Stimulated activated naive CD8-positive, alpha-beta T cell treated with anti-CD3 and anti-CD28 coated beads, Interleukin-15, Interleukin-2, amounts not matched to agents 100 U/mL and 50 U/mL, for 24 hours (primary cell): ENCODE measurements around the gene RASAL1.

Experiments used
- ATAC-seq: fragments of 150-1000 bp; cut with Tn5 transposase; one replicate; pipeline ENCODE4 v1.10.0; 2021
- DNase-seq: peaks from one replicate; pipeline ENCODE4 v3.0.0; 2021

RASAL1 gene

GRCh38 chr12:113135178-113136127, at the start of gene RASAL1:
Gene RASAL1 (minus strand): TSS chr12:113135761. CDS start chr12:113135462, 299 bp downstream.
- peak; percentile 88 for ATAC-seq
- DNase-seq: peak; percentile 94

- ATAC-seq (peak; percentile 88), DNase-seq (peak; percentile 90)
These were observed 49.3 kb upstream of the RASAL1 start for GRCh38 chr12:113184900-113185179.

GRCh38 chr12:113184098-113184899, 48.7 kb upstream of the RASAL1 start:
- peak; percentile 71 for ATAC-seq
- no peak for DNase-seq

GRCh38 chr12:113183030-113183589, 47.5 kb upstream of the RASAL1 start:
- no peak for ATAC-seq
- DNase-seq: no peak

GRCh38 chr12:113181975-113182374, 46.4 kb upstream of the RASAL1 start:
- DNase-seq: no peak
- ATAC-seq: no peak

- ATAC-seq (no peak), DNase-seq (no peak)
These were observed 44.8 kb upstream of the RASAL1 start for GRCh38 chr12:113180333-113180732.

GRCh38 chr12:113179023-113179422, 43.5 kb upstream of the RASAL1 start:
- no peak for ATAC-seq
- no peak for DNase-seq

GRCh38 chr12:113174461-113175384, 39.2 kb upstream of the RASAL1 start:
- DNase-seq (peak; percentile 88), ATAC-seq (peak; percentile 81)

GRCh38 chr12:113173081-113173698, 37.6 kb upstream of the RASAL1 start:
- ATAC-seq (no peak), DNase-seq (no peak)

- no peak for DNase-seq
- ATAC-seq: no peak
These were observed 36.6 kb upstream of the RASAL1 start for GRCh38 chr12:113172185-113172584.

GRCh38 chr12:113171543-113171942, 36.0 kb upstream of the RASAL1 start:
- DNase-seq: no peak
- ATAC-seq: no peak

GRCh38 chr12:113170926-113171325, 35.4 kb upstream of the RASAL1 start:
- no peak for DNase-seq
- ATAC-seq: no peak

GRCh38 chr12:113170457-113170856, 34.9 kb upstream of the RASAL1 start:
- ATAC-seq: no peak
- DNase-seq: no peak

- no peak for DNase-seq
- no peak for ATAC-seq
These were observed 34.1 kb upstream of the RASAL1 start for GRCh38 chr12:113169697-113170096.

GRCh38 chr12:113167868-113168267, 32.3 kb upstream of the RASAL1 start:
- ATAC-seq: no peak
- no peak for DNase-seq

GRCh38 chr12:113165521-113166450, 30.2 kb upstream of the RASAL1 start:
- DNase-seq: no peak

GRCh38 chr12:113164014-113164413, 28.5 kb upstream of the RASAL1 start:
- no peak for ATAC-seq
- DNase-seq: no peak

More at GRCh38 chr12:113165521-113166450, 30.2 kb upstream of the RASAL1 start:
- ATAC-seq: no peak

GRCh38 chr12:113163030-113163360, 27.4 kb upstream of the RASAL1 start:
- ATAC-seq: no peak
- no peak for DNase-seq

GRCh38 chr12:113162102-113163029, 26.8 kb upstream of the RASAL1 start:
- no peak for DNase-seq
- no peak for ATAC-seq
